Panc1 (cell line): ENCODE results near the gene FGF11. TPM values are rescaled to one million over a fixed set of nuclear protein-coding genes. Genes with fewer than 3 reads are reported as not detected.

Source experiments
- ATAC-seq: fragments of 200-7000 bp; cut with Tn5 transposase; 2 replicates; pipeline ENCODE4 v1.9.1; 2020; ENCODE audit warnings: mild to moderate bottlenecking, moderate library complexity
- BruUV-seq: library from RNA; stranded (reverse); fragments of 400-500 nt; replicated peaks from 2 replicates; lab custom pipeline; 2021; lab: Mats Ljungman, UMichigan
- CTCF ChIA-PET: fragments of 300-600 bp; sonication (Branson Sonifier 250); formaldehyde crosslinking; loops from one replicate; lab custom pipeline; 2022; ENCODE audit warnings: antibody characterized with exemption; lab: Charles Lee
- POLR2A ChIA-PET: fragments of 300-600 bp; sonication (Branson Sonifier 250); formaldehyde crosslinking; loops from one replicate; lab custom pipeline; 2022; ENCODE audit warnings: antibody characterized with exemption; lab: Charles Lee
- DNase-seq: peaks from one replicate; pipeline ENCODE4 v3.0.0-alpha.2; 2010; ENCODE audit warnings: low read depth, low spot score
- H3K27ac ChIP-seq: 2 replicates; pipeline ENCODE4 v1.5.1; 2011; ENCODE audit warnings: mild to moderate bottlenecking, low read length, inconsistent platforms
- H3K27me3 ChIP-seq: fragments of 200-500 bp; sonication (Bioruptor generic); 2 replicates; pipeline ENCODE4 v1.6.0; 2014; ENCODE audit warnings: low read length, inconsistent platforms; ENCODE audit not compliant: control insufficient read depth, insufficient read depth
- H3K36me3 ChIP-seq: fragments of 200-500 bp; sonication (Bioruptor generic); 2 replicates; pipeline ENCODE4 v1.5.1; 2014; ENCODE audit warnings: inconsistent platforms, mild to moderate bottlenecking, low read length, moderate library complexity; ENCODE audit not compliant: control insufficient read depth, insufficient read depth
- H3K4me1 ChIP-seq: 2 replicates; pipeline ENCODE4 v1.5.1; 2011; ENCODE audit warnings: inconsistent platforms, mild to moderate bottlenecking, low read length, moderate library complexity; ENCODE audit not compliant: control insufficient read depth, insufficient read depth
- H3K4me3 ChIP-seq, 2 experiments: 2 replicates each; pipeline ENCODE4 v1.5.1; 2011 to 2012; ENCODE audit warnings: low read depth in 2 of 2, low read length in 2 of 2, mild to moderate bottlenecking in 2 of 2, inconsistent platforms in 1 of 2, moderate library complexity in 1 of 2
- H3K9me3 ChIP-seq: fragments of 200-500 bp; sonication (Bioruptor generic); 2 replicates; pipeline ENCODE4 v1.5.1; 2014; ENCODE audit warnings: low read depth, mild to moderate bottlenecking, inconsistent platforms, low read length, moderate library complexity; ENCODE audit not compliant: control insufficient read depth, insufficient read depth
- CTCF ChIP-seq: fragments of 450-650 bp; IDR thresholded peaks from 2 replicates; pipeline ENCODE4 v1.5.1; 2017; ENCODE audit warnings: mild to moderate bottlenecking
- POLR2AphosphoS5 ChIP-seq: IDR thresholded peaks from 2 replicates; pipeline ENCODE4 v1.6.1; 2012; ENCODE audit warnings: mild to moderate bottlenecking, low read depth, low read length, moderate library complexity
- REST ChIP-seq, 2 experiments: IDR thresholded peaks; 2 replicates each; pipeline ENCODE4 v1.6.1; 2011 to 2012; ENCODE audit warnings: low read depth in 2 of 2, control low read depth in 1 of 2, low read length in 1 of 2, mild to moderate bottlenecking in 1 of 2, moderate library complexity in 1 of 2; ENCODE audit not compliant: insufficient read depth in 1 of 2
- SIN3A ChIP-seq: IDR thresholded peaks from 2 replicates; pipeline ENCODE4 v1.6.1; 2012; ENCODE audit warnings: low read depth, mild to moderate bottlenecking, low read length, moderate library complexity, borderline replicate concordance; ENCODE audit not compliant: insufficient read depth
- TCF7L2 ChIP-seq: IDR thresholded peaks from 2 replicates; pipeline ENCODE4 v1.6.1; 2011; ENCODE audit warnings: mild to moderate bottlenecking, low read depth, low read length, inconsistent platforms
- in situ Hi-C: cut with HindIII; loops from 2 replicates; pipeline ENCODE4 v1.10.0; 2016; ENCODE audit warnings: low sequenced_read_pairs, low pct_unique_long_range_greater_than_20kb
- intact Hi-C: fragments of 100-400 bp; cut with micrococcal nuclease; formaldehyde crosslinking; loops from one replicate; pipeline ENCODE4 v1.10.0; 2022; ENCODE audit not compliant: unreplicated experiment
- total RNA-seq: library from RNA; stranded (reverse); gene quantifications from one replicate; pipeline ENCODE4 v1.2.1, GENCODE V29; 2021; ENCODE audit not compliant: unreplicated experiment

Gene FGF11
- total RNA-seq, 1 experiment from 2014 or later: 4.4 TPM

GRCh38 chr17:7419819-7420610 lies 19.3 kb upstream of the FGF11 start, which contains the start of gene SPEM1:
Gene SPEM1, plus strand, starts transcription at chr17:7420324. Its CDS starts 61 bp downstream, at chr17:7420385.
- BruUV-seq: no TSS peak
- H3K27me3 ChIP-seq: no peaks in the 10 kb centered on the region
- no peak within 1 kb of the TSS for H3K27ac ChIP-seq
- in situ Hi-C loops: no loop called here
- TF ChIP-seq SIN3A (no peak), POLR2AphosphoS5 (no peak), TCF7L2 (no peak), REST (IDR thresholded peaks at IDR 0.05; ENCODE audit: insufficient read depth in 1 of 2, low read depth in 2 of 2, low read length in 1 of 2) (no peak), CTCF (no peak)
- intact Hi-C loops: no loop called here
- CTCF ChIA-PET: no interaction called here
- ATAC-seq (no peak), DNase-seq (no peak)
- H3K4me3 ChIP-seq: no peak within 1 kb of the TSS
- H3K36me3 ChIP-seq: no peaks in the 10 kb centered on the region
- no peaks in the 10 kb centered on the region for H3K9me3 ChIP-seq
- POLR2A ChIA-PET: no interaction called here
- no peaks in the 10 kb centered on the region for H3K4me1 ChIP-seq

GRCh38 chr17:7421186-7421585 lies 18.1 kb upstream of the FGF11 start:
- CTCF ChIA-PET: no interaction called here
- BruUV-seq: no TSS peak
- Histone ChIP-seq H3K27ac (no peak overlapping the region), H3K4me3 (no peak overlapping the region), H3K36me3 (no peaks in the 10 kb centered on the region), H3K9me3 (no peaks in the 10 kb centered on the region), H3K4me1 (no peaks in the 10 kb centered on the region), H3K27me3 (no peaks in the 10 kb centered on the region)
- TF ChIP-seq REST (IDR thresholded peaks at IDR 0.05; ENCODE audit: insufficient read depth in 1 of 2, low read depth in 2 of 2, low read length in 1 of 2) (no peak), TCF7L2 (no peak)
- intact Hi-C loops (no loop called here), in situ Hi-C loops (no loop called here)
- DNase-seq: no peak
- no peak for ATAC-seq
- POLR2A ChIA-PET: no interaction called here
